KMS-11 (cell line): ENCODE measurements around the gene KLHL26.

Experiments used
- H2AFZ ChIP-seq: fragments of 200-600 bp; sonication (generic); 2 replicates; pipeline ENCODE4 v1.6.1; 2016; ENCODE audit warnings: antibody characterized with exemption, mixed run types, low read depth
- H3K27ac ChIP-seq: fragments of 200-600 bp; sonication (generic); 2 replicates; pipeline ENCODE4 v1.6.1; 2016; ENCODE audit warnings: mild to moderate bottlenecking, mixed run types
- H3K27me3 ChIP-seq: fragments of 200-600 bp; sonication (generic); 2 replicates; pipeline ENCODE4 v1.6.1; 2017; ENCODE audit warnings: mild to moderate bottlenecking, low read depth, mixed run types, moderate library complexity; ENCODE audit not compliant: insufficient read depth
- H3K36me3 ChIP-seq: fragments of 200-600 bp; sonication (generic); 2 replicates; pipeline ENCODE4 v1.6.1; 2017; ENCODE audit warnings: mild to moderate bottlenecking, mixed run types; ENCODE audit not compliant: insufficient read depth
- H3K4me1 ChIP-seq: fragments of 200-600 bp; sonication (generic); 2 replicates; pipeline ENCODE4 v1.6.1; 2016; ENCODE audit warnings: mild to moderate bottlenecking, low read depth, mixed run types; ENCODE audit not compliant: poor library complexity, severe bottlenecking
- H3K4me2 ChIP-seq: fragments of 200-600 bp; sonication (generic); 2 replicates; pipeline ENCODE4 v1.7.0; 2016; ENCODE audit warnings: mild to moderate bottlenecking, mixed run types
- H3K4me3 ChIP-seq: fragments of 200-600 bp; sonication (generic); IDR thresholded peaks from 2 replicates; pipeline ENCODE4 v1.6.1; 2017; ENCODE audit warnings: low read depth, low read length, mixed read lengths; ENCODE audit not compliant: insufficient read depth
- H3K79me2 ChIP-seq: fragments of 200-600 bp; sonication (generic); 2 replicates; pipeline ENCODE4 v1.6.1; 2016; ENCODE audit warnings: low read depth, mixed run types; ENCODE audit not compliant: insufficient read depth
- H3K9ac ChIP-seq: fragments of 200-600 bp; sonication (generic); 2 replicates; pipeline ENCODE4 v1.6.1; 2016; ENCODE audit warnings: mild to moderate bottlenecking, mixed run types
- H4K20me1 ChIP-seq: fragments of 200-600 bp; sonication (generic); 2 replicates; pipeline ENCODE4 v1.6.1; 2016; ENCODE audit warnings: mild to moderate bottlenecking, mixed run types; ENCODE audit not compliant: insufficient read depth
- TF ChIP-seq, protein P1 (sequence below): fragments of 200-600 bp; sonication (generic); conservative IDR thresholded peaks from 2 replicates; pipeline ENCODE4 v1.6.1; 2017; ENCODE audit warnings: low read depth, mild to moderate bottlenecking, antibody characterized with exemption, low read length, moderate library complexity, mixed read lengths

KLHL26 gene

GRCh38 chr19:18682807-18683108 lies 45.9 kb downstream of the KLHL26 start:
- Histone ChIP-seq H3K4me3 (no peak overlapping the region), H3K36me3 (no peaks in the 10 kb centered on the region), H3K4me1 (peaks cover 21% of the 10 kb centered on the region), H4K20me1 (no peaks in the 10 kb centered on the region), H3K79me2 (peaks cover 9% of the 10 kb centered on the region; the same call in 1 of the 2 replicates), H3K27me3 (no peaks in the 10 kb centered on the region), H2AFZ (peak overlapping the region; percentile 98), H3K27ac (no peak overlapping the region), H3K4me2 (peak overlapping the region; percentile 97), H3K9ac (peak overlapping the region; percentile 55; the same call in 1 of the 2 replicates)
- TF ChIP-seq, protein P1, sequence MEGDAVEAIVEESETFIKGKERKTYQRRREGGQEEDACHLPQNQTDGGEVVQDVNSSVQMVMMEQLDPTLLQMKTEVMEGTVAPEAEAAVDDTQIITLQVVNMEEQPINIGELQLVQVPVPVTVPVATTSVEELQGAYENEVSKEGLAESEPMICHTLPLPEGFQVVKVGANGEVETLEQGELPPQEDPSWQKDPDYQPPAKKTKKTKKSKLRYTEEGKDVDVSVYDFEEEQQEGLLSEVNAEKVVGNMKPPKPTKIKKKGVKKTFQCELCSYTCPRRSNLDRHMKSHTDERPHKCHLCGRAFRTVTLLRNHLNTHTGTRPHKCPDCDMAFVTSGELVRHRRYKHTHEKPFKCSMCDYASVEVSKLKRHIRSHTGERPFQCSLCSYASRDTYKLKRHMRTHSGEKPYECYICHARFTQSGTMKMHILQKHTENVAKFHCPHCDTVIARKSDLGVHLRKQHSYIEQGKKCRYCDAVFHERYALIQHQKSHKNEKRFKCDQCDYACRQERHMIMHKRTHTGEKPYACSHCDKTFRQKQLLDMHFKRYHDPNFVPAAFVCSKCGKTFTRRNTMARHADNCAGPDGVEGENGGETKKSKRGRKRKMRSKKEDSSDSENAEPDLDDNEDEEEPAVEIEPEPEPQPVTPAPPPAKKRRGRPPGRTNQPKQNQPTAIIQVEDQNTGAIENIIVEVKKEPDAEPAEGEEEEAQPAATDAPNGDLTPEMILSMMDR: no peak

GRCh38 chr19:18683109-18683957 lies 46.5 kb downstream of the KLHL26 start, which contains the start of gene CRTC1:
TSS of gene CRTC1 (plus strand) at chr19:18683680. CDS start at chr19:18683703, 23 bp downstream.
- no peak within 1 kb of the TSS for H3K4me3 ChIP-seq
- no peaks in the 10 kb centered on the region for H3K27me3 ChIP-seq
- H3K4me2 ChIP-seq: peak within 1 kb of the TSS; percentile 97
- no peaks in the 10 kb centered on the region for H3K36me3 ChIP-seq
- peaks cover 15% of the 10 kb centered on the region for H3K4me1 ChIP-seq
- TF ChIP-seq, protein P1: no peak
- H3K9ac ChIP-seq: peak within 1 kb of the TSS; percentile 55; the same call in 1 of the 2 replicates
- peaks cover 9% of the 10 kb centered on the region; the same call in 1 of the 2 replicates for H3K79me2 ChIP-seq
- peak within 1 kb of the TSS; percentile 98 for H2AFZ ChIP-seq
- H3K27ac ChIP-seq: no peak within 1 kb of the TSS
- no peaks in the 10 kb centered on the region for H4K20me1 ChIP-seq

DNA sequence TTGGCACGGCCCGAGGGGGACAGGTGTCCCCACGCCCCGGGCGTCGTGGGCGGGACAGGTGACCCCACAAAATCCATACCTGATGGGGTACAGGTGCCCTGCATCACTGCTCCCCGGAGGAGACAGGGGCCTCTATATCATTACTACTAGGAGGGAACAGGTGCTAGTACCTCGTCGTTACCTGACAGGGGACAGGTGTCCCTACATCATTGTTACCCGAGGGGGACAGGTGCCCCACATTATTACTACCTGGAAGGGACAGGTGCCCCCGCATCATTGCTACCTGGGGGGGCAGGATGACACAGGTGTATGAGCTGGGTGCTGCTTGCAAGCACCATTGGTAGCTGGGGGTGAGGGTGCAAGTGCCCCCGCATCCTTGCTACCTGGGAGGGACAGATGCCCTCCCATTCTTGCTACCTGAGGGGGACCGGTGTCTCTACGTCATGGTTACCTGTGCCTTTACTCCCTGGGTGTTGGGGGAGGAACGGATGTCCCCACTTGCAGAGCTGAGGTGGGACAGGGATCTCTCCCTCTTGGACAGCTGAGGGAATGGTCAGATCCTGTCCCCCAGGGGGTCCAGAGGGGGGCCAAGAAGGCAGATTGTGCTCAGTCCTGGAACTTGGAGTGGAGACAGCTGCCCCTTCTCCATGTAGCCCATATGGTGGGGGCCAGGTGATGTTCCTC lies 47.3 kb downstream of the KLHL26 start:
- Histone ChIP-seq H3K27ac (no peak overlapping the region), H3K27me3 (no peaks in the 10 kb centered on the region), H3K9ac (no peak overlapping the region; the same call in 1 of the 2 replicates), H3K4me1 (peaks cover 13% of the 10 kb centered on the region), H3K36me3 (no peaks in the 10 kb centered on the region), H3K79me2 (peaks cover 9% of the 10 kb centered on the region; the same call in 1 of the 2 replicates), H2AFZ (peak overlapping the region; percentile 14; the same call in 1 of the 2 replicates), H3K4me2 (peak overlapping the region; percentile 88), H4K20me1 (no peaks in the 10 kb centered on the region), H3K4me3 (no peak overlapping the region)
- TF ChIP-seq, protein P1: no peak

DNA sequence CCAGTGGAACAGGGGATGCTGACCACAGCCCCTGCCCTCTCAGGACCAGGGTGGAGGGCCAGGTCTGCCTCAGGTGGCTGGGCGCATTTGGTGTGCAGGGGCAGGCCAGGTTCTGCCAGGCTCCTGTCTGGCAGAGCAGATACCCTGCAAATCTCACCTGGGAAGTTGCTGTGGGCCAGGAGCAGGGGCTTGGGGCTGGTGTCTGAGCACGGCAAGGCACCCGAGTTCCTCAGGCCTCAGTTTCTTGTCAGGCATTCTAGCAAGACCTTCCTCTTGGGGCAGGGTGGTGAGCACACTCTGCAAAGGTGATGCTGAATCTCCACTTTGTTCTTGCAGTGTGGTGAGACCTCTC lies 47.8 kb downstream of the KLHL26 start:
- Histone ChIP-seq H2AFZ (no peak overlapping the region), H3K27me3 (no peaks in the 10 kb centered on the region), H3K36me3 (no peaks in the 10 kb centered on the region), H3K4me2 (peak overlapping the region; percentile 88; the same call in 1 of the 2 replicates), H3K4me1 (peaks cover 13% of the 10 kb centered on the region), H3K4me3 (no peak overlapping the region), H3K9ac (no peak overlapping the region), H4K20me1 (no peaks in the 10 kb centered on the region), H3K79me2 (peaks cover 9% of the 10 kb centered on the region; the same call in 1 of the 2 replicates), H3K27ac (no peak overlapping the region)
- TF ChIP-seq, protein P1: no peak
